Spleen (tissue), 7 donors: ENCODE measurements around the gene GPATCH4.

Experiments
- POLR2A ChIP-seq, 3 donors: fragments of 450-650 bp; IDR thresholded peaks; one replicate each; pipeline ENCODE4 v1.5.1; 2017; ENCODE audit warnings: antibody characterized with exemption in 3 of 3, mild to moderate bottlenecking in 1 of 3
- TF ChIP-seq, protein P1 (sequence below), 11 experiments: fragments of 200-600 bp in 7 of 11; fragments of 450-650 bp in 4 of 11; sonication (generic) in 4 of 11; IDR thresholded peaks in 8 of 11; conservative IDR thresholded peaks in 3 of 11; 1 replicate in 7 of 11; 2 replicates in 4 of 11; pipeline versions ENCODE4 v1.4.0 to v1.8.0; 2016 to 2021; ENCODE audit warnings: antibody characterized with exemption in 11 of 11, inconsistent platforms in 4 of 11, mild to moderate bottlenecking in 1 of 11
- donor health status: DM: no; HTN: no; CAD: no; lungs with moderate emphysema.
- donor health status: DM: no; HTN: no; CAD: no.
- donor health status: DM: no; HTN: no; CAD: no.

DNA sequence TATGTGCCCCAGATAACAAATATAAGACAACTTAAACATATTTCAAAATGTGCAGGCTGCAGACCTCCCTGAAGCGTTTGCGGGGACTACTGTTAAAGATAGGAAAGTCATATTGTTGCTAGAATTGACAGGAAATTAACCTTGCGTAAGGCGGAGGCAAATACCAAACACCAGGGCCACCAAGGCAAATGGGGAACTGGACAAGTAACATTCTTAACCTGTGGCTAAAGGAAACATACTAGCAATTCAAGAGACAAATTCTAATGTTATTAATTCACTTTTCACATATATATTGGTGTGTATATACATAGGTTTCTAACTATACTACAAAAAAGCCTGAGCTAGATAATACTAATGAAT, 24.8 kb upstream of the GPATCH4 start:
- TF ChIP-seq POLR2A (IDR thresholded peaks at IDR 0.05): no peak
- TF ChIP-seq, protein P1, sequence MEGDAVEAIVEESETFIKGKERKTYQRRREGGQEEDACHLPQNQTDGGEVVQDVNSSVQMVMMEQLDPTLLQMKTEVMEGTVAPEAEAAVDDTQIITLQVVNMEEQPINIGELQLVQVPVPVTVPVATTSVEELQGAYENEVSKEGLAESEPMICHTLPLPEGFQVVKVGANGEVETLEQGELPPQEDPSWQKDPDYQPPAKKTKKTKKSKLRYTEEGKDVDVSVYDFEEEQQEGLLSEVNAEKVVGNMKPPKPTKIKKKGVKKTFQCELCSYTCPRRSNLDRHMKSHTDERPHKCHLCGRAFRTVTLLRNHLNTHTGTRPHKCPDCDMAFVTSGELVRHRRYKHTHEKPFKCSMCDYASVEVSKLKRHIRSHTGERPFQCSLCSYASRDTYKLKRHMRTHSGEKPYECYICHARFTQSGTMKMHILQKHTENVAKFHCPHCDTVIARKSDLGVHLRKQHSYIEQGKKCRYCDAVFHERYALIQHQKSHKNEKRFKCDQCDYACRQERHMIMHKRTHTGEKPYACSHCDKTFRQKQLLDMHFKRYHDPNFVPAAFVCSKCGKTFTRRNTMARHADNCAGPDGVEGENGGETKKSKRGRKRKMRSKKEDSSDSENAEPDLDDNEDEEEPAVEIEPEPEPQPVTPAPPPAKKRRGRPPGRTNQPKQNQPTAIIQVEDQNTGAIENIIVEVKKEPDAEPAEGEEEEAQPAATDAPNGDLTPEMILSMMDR (IDR thresholded peaks at IDR 0.05 in 8 of 11, conservative IDR thresholded peaks at IDR 0.05 in 3 of 11): peak in 1 of 11 experiments; percentile 25
